ENCODE results near the gene KLHDC7B. TPM values are rescaled to one million over a fixed set of nuclear protein-coding genes. Genes with fewer than 3 reads are reported as not detected.
A peak's percentile ranks its signal among the peaks of the same experiment; 100 is the strongest.

KLHDC7B gene
- total and polyA plus RNA-seq, 2 of the 13 experiments (the other 11 are each of a cell fraction or from before 2014, with no cell fraction given), result 0.11 TPM; not detected in 1

DNA sequence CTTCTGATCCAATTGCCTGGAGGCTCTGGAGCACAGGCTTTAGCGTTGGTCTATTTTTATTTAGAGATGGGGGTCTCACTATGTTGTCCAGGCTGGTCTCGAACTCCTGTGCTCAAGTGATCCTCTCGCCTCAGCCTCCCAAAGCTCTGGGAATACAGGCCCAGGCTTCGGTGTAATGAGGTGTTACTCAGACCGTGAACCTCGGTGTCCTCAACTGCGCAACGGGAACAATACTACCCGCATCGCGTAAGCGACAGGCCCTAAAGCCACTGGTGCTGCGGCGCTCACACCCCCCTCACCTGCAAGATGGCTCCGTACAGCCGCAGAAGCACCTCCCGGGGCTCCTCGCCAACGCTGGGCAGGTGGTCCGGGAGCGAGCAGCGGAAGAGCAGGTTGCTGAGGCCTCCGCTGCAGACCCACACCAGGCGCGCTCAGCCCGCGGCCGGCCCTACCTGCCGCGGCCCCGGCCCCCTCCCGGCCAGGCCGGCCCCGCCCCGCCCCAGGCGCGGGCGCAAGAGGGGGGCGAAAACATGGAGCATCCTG is 36.3 kb downstream of the KLHDC7B start (continued):
- TF ChIP-seq, protein P1, sequence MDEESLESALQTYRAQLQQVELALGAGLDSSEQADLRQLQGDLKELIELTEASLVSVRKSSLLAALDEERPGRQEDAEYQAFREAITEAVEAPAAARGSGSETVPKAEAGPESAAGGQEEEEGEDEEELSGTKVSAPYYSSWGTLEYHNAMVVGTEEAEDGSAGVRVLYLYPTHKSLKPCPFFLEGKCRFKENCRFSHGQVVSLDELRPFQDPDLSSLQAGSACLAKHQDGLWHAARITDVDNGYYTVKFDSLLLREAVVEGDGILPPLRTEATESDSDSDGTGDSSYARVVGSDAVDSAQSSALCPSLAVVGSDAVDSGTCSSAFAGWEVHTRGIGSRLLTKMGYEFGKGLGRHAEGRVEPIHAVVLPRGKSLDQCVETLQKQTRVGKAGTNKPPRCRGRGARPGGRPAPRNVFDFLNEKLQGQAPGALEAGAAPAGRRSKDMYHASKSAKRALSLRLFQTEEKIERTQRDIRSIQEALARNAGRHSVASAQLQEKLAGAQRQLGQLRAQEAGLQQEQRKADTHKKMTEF (CRISPR knock-in tag; IDR thresholded peaks at IDR 0.05), result no peak
- TF ChIP-seq ZNF792 (CRISPR knock-in tag; IDR thresholded peaks at IDR 0.05), result no peak
- no peak for TF ChIP-seq FLYWCH1 (CRISPR knock-in tag; IDR thresholded peaks at IDR 0.05)
- no peak for TF ChIP-seq MTA1 (CRISPR knock-in tag; IDR thresholded peaks at IDR 0.05; ENCODE audit: borderline replicate concordance)
- no peak for TF ChIP-seq ZBTB49 (CRISPR knock-in tag; IDR thresholded peaks at IDR 0.05; ENCODE audit: borderline replicate concordance)
- TF ChIP-seq ZNF234 (CRISPR knock-in tag; conservative IDR thresholded peaks at IDR 0.05), result no peak
- TF ChIP-seq TMF1 (CRISPR knock-in tag; IDR thresholded peaks at IDR 0.05; ENCODE audit: low read depth), result peak; percentile 54; the same call in 1 of the 2 replicates
- no peak for TF ChIP-seq NRL (CRISPR knock-in tag; IDR thresholded peaks at IDR 0.05; ENCODE audit: borderline replicate concordance)
- no peak for TF ChIP-seq JUND (CRISPR knock-in tag; IDR thresholded peaks at IDR 0.05)
- no peak for TF ChIP-seq NR1H2 (CRISPR knock-in tag; IDR thresholded peaks at IDR 0.05; ENCODE audit: borderline replicate concordance, low read depth)
- TF ChIP-seq BRD4 (CRISPR knock-in tag; IDR thresholded peaks at IDR 0.05), result no peak
- TF ChIP-seq MXD3 (CRISPR knock-in tag; IDR thresholded peaks at IDR 0.05), result no peak
- no peak for TF ChIP-seq PCBP1 (IDR thresholded peaks at IDR 0.05; ENCODE audit: borderline replicate concordance, low read depth, low read length)
- TF ChIP-seq SMAD9 (CRISPR knock-in tag; IDR thresholded peaks at IDR 0.05), result no peak
- no peak for TF ChIP-seq ZNF264 (CRISPR knock-in tag; IDR thresholded peaks at IDR 0.05)
- TF ChIP-seq, protein P2, sequence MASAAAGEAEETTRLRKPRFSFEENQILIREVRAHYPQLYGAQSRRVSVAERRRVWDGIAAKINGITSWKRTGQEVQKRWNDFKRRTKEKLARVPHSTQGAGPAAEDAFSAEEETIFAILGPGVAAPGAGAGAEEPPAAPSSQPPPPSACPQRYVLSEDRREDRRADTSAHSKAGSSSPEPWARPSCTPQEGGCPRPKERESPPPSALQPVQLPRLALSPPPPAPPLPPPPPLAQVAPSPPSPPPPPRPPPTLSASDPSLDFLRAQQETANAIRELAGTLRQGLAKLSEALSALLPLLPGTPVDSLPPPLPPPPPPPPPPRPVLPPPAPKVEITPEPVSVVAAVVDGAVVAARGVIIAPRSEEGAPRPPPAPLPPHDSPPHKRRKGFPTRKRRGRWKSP (CRISPR knock-in tag; IDR thresholded peaks at IDR 0.05), result no peak
- no peak for TF ChIP-seq HMGXB4 (CRISPR knock-in tag; IDR thresholded peaks at IDR 0.05; ENCODE audit: borderline replicate concordance in 1 of 2, low read depth in 1 of 2)
- no peak for TF ChIP-seq TBX3 (IDR thresholded peaks at IDR 0.05; ENCODE audit: borderline replicate concordance)
- no peak for TF ChIP-seq NR3C1 (CRISPR knock-in tag; IDR thresholded peaks at IDR 0.05)
- no peak for TF ChIP-seq SKI (IDR thresholded peaks at IDR 0.05; ENCODE audit: partially characterized antibody)
- 0 out of 2 replicates have a peak, but pooled peaks have one; percentile 24 for TF ChIP-seq CCDC6 (CRISPR knock-in tag; IDR thresholded peaks at IDR 0.05)
- TF ChIP-seq ZNF83 (CRISPR knock-in tag; IDR thresholded peaks at IDR 0.05; ENCODE audit: borderline replicate concordance), result peak; percentile 13; the same call in 1 of the 2 replicates
- TF ChIP-seq HMG20B (CRISPR knock-in tag; conservative IDR thresholded peaks at IDR 0.05), result no peak
